ENCODE results near the gene IFNA17. TPM values are rescaled to one million over a fixed set of nuclear protein-coding genes. Genes with fewer than 3 reads are reported as not detected.
A peak's percentile ranks its signal among the peaks of the same experiment; 100 is the strongest.
"Not testable (repeated sequence)": the region's sequence is repeated elsewhere in the genome, so short reads cannot be mapped to it uniquely, and the experiment has no call there.

IFNA17 gene
- total RNA-seq, result not detected

- no peak for DNase-seq
Observed at GRCh38 chr9:21228122-21228521, at the start of gene IFNA17. Gene IFNA17 (minus strand): TSS chr9:21228222. CDS start chr9:21228173, 49 bp downstream.

GRCh38 chr9:21268347-21268657 lies 40.3 kb upstream of the IFNA17 start:
- DNase-seq, result no peak

GRCh38 chr9:21267485-21268346 lies 39.7 kb upstream of the IFNA17 start:
- peak; percentile 16 for DNase-seq

GRCh38 chr9:21266733-21267484 lies 38.9 kb upstream of the IFNA17 start:
- DNase-seq, result no peak

GRCh38 chr9:21265421-21266189 lies 37.6 kb upstream of the IFNA17 start:
- DNase-seq, result peak; percentile 4

- no peak for DNase-seq
Observed at GRCh38 chr9:21255538-21256212, 27.7 kb upstream of the IFNA17 start.

- DNase-seq, result peak; percentile 40
Observed at GRCh38 chr9:21252721-21253547, 24.9 kb upstream of the IFNA17 start.

- DNase-seq, result no peak
Observed at GRCh38 chr9:21251638-21252037, 23.6 kb upstream of the IFNA17 start.

GRCh38 chr9:21251190-21251589 lies 23.2 kb upstream of the IFNA17 start:
- DNase-seq, result no peak

- no peak for DNase-seq
Observed at GRCh38 chr9:21244836-21245235, 16.8 kb upstream of the IFNA17 start.

GRCh38 chr9:21239911-21240310 lies 11.9 kb upstream of the IFNA17 start, which contains the start of gene IFNA14:
Gene IFNA14 (minus strand): TSS chr9:21240005. CDS start chr9:21239935, 70 bp downstream.
- no peak for DNase-seq

- not testable (repeated sequence) for DNase-seq
Observed at GRCh38 chr9:21236360-21236714, 8.3 kb upstream of the IFNA17 start.

GRCh38 chr9:21235468-21236359 lies 7.7 kb upstream of the IFNA17 start:
- peak; percentile 44 for DNase-seq

GRCh38 chr9:21234153-21234687 lies 6.2 kb upstream of the IFNA17 start:
- DNase-seq, result no peak

GRCh38 chr9:21233258-21233657 lies 5.2 kb upstream of the IFNA17 start:
- no peak for DNase-seq

- DNase-seq, result not testable (repeated sequence)
Observed at GRCh38 chr9:21217211-21217610, 10.8 kb downstream of the IFNA17 start, which contains the start of gene IFNA16. Gene IFNA16 (minus strand): TSS chr9:21217311. CDS start chr9:21217305, 6 bp downstream.

GRCh38 chr9:21213411-21214326 lies 14.4 kb downstream of the IFNA17 start:
- DNase-seq, result not testable (repeated sequence)

GRCh38 chr9:21212160-21212559 lies 15.9 kb downstream of the IFNA17 start:
- DNase-seq, result not testable (repeated sequence)
